AG09319 (cell line): ENCODE measurements around the gene ATF4.

Source experiments
- DNase-seq: peaks from one replicate; pipeline ENCODE4 v3.0.0-alpha.2; 2010; ENCODE audit warnings: low read depth; ENCODE audit errors: extremely low read depth
- TF ChIP-seq, protein P1 (sequence below): IDR thresholded peaks from 2 replicates; pipeline ENCODE4 v1.5.1; 2011; ENCODE audit warnings: low read depth, mild to moderate bottlenecking, inconsistent platforms, low read length, moderate library complexity

ATF4 gene

GRCh38 chr22:39563571-39564428, 43.4 kb downstream of the ATF4 start:
- TF ChIP-seq, protein P1, sequence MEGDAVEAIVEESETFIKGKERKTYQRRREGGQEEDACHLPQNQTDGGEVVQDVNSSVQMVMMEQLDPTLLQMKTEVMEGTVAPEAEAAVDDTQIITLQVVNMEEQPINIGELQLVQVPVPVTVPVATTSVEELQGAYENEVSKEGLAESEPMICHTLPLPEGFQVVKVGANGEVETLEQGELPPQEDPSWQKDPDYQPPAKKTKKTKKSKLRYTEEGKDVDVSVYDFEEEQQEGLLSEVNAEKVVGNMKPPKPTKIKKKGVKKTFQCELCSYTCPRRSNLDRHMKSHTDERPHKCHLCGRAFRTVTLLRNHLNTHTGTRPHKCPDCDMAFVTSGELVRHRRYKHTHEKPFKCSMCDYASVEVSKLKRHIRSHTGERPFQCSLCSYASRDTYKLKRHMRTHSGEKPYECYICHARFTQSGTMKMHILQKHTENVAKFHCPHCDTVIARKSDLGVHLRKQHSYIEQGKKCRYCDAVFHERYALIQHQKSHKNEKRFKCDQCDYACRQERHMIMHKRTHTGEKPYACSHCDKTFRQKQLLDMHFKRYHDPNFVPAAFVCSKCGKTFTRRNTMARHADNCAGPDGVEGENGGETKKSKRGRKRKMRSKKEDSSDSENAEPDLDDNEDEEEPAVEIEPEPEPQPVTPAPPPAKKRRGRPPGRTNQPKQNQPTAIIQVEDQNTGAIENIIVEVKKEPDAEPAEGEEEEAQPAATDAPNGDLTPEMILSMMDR, result no peak
- no peak for DNase-seq

GRCh38 chr22:39565414-39565944, 45.1 kb downstream of the ATF4 start:
- TF ChIP-seq, protein P1, result no peak
- no peak for DNase-seq

GRCh38 chr22:39567135-39567946, 47.0 kb downstream of the ATF4 start:
- TF ChIP-seq, protein P1, result no peak
- no peak for DNase-seq

- TF ChIP-seq, protein P1, result no peak
- DNase-seq, result no peak
Measured at GRCh38 chr22:39568278-39568981, 48.1 kb downstream of the ATF4 start.

DNA sequence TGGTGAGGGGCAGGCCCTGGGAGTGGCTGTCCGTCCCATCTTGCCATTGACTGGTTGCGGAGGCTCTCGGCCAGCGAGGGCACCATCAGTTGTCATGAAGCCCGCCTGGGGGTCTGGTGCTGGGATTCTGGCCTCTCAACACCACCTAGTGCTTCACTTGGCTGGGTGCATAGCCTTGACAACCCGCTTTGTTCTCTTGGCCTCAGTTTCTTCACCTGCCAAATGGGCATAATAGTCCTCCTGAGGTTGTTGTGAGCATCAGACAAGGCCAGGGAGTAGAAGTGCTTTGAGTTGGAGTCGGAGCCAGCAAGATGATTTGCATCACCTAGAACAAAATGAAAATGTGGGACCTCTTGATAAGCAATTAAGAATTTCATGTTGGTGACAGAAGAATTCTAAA, 48.7 kb downstream of the ATF4 start:
- no peak for DNase-seq
- TF ChIP-seq, protein P1, result no peak

DNA sequence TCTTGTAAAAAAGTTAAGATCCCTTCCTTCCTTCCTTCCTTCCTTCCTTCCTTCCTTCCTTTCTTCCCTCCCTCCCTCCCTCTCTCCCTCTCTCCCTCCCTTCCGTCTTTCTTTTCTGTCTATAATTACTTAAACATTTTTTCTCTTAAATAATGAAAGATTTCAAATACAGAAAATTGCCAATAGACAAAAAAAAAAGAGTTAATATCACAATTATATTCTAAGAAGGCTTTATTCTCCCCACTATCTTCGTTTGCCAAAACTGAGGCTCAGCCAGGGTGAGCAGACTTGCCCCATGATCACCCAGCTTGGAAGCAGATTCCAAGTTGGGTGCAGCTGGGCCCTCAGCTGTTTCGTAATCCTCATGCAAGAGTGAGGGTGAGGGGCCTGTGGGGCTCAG, 49.9 kb downstream of the ATF4 start:
- TF ChIP-seq, protein P1, result no peak
- no peak for DNase-seq
